Stimulated activated naive CD8-positive, alpha-beta T cell treated with anti-CD3 and anti-CD28 coated beads, Interleukin-15, Interleukin-2, amounts not matched to agents 100 U/mL and 50 U/mL, for 24 hours (primary cell): ENCODE results near the gene WDR31.
"Not testable (repeated sequence)": the region's sequence is repeated elsewhere in the genome, so short reads cannot be mapped to it uniquely, and the experiment has no call there.

Source experiments
- ATAC-seq: fragments of 150-1000 bp; cut with Tn5 transposase; one replicate; pipeline ENCODE4 v1.10.0; 2021
- DNase-seq: peaks from one replicate; pipeline ENCODE4 v3.0.0; 2021

WDR31 gene

DNA sequence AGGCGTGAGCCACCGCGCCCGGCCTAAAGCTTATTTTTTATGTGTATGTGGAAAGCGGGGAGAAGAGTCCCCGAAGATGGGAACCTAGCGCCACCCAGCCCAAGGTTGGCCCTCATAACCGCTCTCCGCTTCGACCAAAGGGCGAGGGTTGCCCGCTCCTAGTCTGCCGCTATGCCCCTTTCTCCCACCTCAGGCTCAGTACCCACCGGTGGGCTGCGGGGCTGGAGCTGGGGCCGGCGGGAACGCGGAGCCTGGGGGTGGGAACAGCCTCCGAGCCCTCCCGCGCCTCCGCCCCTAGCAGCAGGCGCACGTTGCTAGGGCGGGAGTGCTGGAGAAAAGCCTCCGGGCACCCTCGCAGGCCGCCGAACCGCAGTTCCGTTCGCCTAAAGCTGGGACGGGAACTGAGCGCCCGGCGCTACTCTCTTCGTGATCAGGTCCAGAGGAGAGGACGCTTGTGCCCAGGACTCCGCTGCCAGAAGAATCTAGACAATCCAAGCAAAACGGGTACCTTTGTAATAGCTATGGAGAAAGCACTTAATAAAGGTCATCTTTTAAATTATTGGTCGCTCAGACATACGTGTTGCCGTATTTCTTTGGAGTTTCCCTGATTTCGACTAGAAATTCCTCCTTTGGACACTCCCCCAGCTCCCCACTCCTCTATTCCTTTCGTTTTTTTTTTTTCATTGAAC is at the start of gene WDR31:
Gene WDR31, minus strand, starts transcription at position 265 of the 689 bp plus-strand sequence. CDS start 8,253 bp downstream, outside the sequence.
- DNase-seq: peak; percentile 87
- peak; percentile 98 for ATAC-seq

- DNase-seq: no peak
- ATAC-seq: no peak
Measured at GRCh38 chr9:113389451-113389850, 49.4 kb upstream of the WDR31 start.

GRCh38 chr9:113388833-113389232 is 48.8 kb upstream of the WDR31 start:
- ATAC-seq (no peak), DNase-seq (no peak)

- DNase-seq (no peak), ATAC-seq (no peak)
Measured at GRCh38 chr9:113387560-113388230, 47.6 kb upstream of the WDR31 start.

- no peak for ATAC-seq
Measured at GRCh38 chr9:113386571-113387393, 46.7 kb upstream of the WDR31 start.

DNA sequence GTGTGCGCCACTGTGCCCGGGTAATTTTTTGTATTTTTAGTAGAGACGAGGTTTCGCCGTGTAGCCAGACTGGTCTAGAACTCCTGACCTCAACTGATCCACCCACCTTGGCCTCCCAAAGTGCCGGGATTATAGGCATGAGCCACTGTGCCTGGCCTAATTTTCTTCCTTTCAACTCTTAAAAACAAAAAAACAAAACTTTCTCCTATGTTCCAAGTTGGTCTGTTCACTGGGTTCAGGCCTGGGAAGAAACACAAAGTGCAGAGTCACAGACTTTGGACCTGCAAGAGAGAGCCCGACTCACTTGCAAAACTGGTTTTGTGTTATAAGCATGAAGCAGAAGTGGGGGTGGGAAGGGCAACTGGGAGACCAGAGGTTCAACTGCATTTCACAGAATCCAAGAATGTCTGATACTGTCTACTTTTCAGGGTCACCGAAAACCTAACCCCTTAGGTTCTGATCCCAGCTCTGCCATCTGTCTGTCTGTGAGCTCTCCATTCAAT is 41.9 kb upstream of the WDR31 start:
- DNase-seq (no peak), ATAC-seq (no peak)

More at GRCh38 chr9:113386571-113387393, 46.7 kb upstream of the WDR31 start:
- no peak for DNase-seq

DNA sequence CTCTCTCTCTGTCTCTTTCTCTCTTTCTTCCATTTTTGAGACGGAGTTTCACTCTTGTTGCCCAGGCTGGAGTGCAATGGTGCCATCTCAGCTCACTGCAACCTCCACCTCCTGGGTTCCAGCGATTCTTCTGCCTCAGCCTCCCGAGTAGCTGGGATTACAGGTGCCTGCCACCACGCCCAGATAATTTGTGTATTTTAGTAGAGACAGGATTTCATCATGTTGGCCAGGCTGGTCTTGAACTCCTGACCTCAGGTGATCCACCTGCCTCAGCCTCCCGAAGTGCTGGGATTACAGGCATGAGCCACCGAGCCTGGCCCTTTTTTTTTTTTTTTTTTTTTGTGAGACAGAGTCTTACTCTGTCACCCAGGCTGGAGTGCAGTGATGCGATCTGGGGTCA is 41.4 kb upstream of the WDR31 start:
- ATAC-seq, DNase-seq: not testable (repeated sequence)

- DNase-seq (no peak), ATAC-seq (no peak)
Measured at GRCh38 chr9:113380869-113381378, 40.8 kb upstream of the WDR31 start.

GRCh38 chr9:113379829-113380210 is 39.7 kb upstream of the WDR31 start:
- DNase-seq, ATAC-seq: not testable (repeated sequence)

DNA sequence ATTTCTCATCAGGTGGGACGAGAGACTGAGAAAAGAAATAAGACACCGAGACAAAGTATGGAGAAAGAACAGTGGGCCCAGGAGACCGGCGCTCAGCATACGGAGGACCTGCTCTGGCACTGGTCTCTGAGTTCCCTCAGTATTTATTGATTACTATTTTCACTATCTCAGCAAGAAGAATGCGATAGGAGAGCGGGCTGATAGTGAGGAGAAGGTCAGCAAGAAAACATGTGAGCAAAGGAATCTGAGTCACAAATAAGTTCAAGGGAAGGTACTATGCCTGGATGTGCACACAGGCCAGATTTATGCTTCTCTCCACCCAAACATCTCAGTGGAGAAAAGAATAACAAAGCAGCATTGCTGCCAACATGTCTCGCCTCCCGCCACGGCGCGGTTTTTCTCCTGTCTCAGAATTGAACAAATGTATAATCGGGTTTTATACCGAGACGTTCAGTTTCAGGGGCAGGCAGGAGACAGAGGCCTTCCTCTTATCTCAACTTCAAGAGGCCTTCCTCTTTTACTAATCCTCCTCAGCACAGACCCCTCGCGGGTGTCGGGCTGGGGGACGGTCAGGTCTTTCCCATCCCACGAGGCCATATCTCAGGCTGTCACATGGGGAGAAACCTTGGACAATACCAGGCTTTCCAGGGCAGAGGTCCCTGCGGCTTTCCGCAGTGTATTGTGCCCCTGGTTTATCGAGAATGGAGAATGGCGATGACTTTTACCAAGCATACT is 39.2 kb upstream of the WDR31 start:
- DNase-seq, ATAC-seq: not testable (repeated sequence)

- ATAC-seq (peak; percentile 80), DNase-seq (peak; percentile 77)
Measured at GRCh38 chr9:113376634-113377567, 36.8 kb upstream of the WDR31 start, which contains the start of gene HDHD3. HDHD3 (minus strand) TSS chr9:113376986; CDS start chr9:113374354, 2,632 bp downstream.

DNA sequence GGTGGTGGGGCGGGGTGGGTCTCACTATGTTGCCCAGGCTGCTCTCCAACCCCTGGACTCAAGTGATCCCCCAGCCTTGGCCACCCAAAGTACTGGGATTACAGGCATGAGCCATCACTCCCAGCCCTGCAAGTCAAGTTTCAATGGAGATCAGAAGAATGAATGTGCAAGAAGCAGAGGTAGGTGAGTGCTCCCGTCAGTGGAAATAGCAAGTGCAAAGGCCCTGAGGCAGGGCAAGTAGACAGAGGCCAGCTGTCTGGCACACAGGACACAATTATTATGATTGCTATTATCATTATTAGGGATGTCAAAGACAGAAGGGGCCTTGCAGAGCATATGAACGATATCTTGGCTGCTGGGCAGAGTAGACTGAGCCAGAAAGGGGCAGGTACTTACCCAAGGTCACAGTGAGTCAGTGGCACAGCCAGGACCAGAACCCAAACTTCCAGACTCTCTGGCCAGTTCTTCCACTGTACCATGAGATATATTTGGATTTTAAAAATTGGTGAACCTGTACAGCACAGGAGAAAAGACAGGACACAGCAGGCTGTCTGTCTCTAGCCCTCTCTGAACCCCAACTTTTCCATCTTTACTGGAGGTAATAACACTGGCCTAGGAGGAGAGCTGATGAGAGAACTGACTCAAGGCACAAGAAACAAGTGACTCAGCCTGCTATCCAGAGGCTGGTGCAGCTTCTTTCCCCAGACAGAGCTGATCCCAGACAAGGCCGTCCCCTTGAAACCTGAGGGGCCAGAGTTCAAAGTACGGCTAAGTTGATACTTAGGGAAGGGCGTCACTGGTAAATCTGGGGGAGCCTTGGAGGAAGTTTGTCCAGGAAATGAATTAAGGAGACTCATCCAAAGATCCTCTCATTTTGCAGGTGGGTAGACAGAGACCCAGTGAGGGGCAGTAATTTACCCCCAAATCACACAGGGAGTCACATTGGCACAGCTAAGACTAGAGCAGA is 35.3 kb upstream of the WDR31 start:
- DNase-seq (no peak), ATAC-seq (no peak)

GRCh38 chr9:113373676-113374392 is 33.8 kb upstream of the WDR31 start:
- DNase-seq (no peak), ATAC-seq (no peak)

DNA sequence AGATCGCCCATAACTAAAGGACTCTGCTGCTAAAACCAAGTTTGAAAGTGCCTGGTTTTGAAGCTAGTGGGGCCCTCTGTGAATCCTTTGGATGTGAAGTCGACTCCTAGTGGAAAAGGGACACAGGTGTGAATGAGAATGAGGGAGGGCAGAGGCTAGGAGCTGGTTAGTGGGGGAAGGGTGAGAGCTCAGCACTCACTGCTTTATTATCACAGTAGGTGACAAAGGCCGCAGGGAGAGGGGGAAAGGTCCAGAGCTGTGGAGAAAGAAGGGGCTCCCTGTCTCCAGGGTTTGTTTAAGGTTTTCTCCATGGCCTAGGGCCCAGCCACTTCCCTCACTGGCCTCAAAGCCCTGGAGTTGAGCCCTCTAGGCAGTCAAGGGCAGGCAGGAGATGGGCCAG is 33.2 kb upstream of the WDR31 start:
- ATAC-seq (no peak), DNase-seq (no peak)

- no peak for ATAC-seq
Measured at GRCh38 chr9:113372059-113372458, 32.0 kb upstream of the WDR31 start.

DNA sequence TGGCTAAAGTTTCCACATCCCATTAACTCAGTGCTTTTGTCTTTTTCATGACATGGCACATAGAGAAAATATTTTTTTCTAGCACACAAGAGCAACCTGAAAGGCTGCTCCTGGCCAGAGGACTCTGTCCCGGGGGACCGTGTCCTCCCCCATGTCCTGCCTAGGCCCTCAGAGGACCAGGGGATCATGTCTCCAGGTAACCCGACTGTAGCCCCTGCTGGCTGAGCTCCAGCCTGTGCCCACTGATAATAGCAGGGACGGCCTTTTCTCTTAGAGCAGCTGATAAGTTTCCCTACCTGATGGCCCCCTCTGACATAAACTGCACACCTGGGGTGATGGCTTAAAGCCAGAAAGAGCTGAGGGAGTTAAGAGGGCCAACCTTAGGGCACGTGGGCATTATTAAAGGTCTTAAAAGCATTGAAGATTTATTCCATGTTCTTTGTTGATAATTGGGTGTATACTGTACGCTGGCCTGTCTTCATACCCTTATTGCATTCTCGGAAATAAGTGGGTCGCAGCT is 30.8 kb upstream of the WDR31 start:
- ATAC-seq: no peak

More at GRCh38 chr9:113372059-113372458, 32.0 kb upstream of the WDR31 start:
- DNase-seq: no peak

GRCh38 chr9:113369855-113370140 is 29.7 kb upstream of the WDR31 start:
- DNase-seq (no peak), ATAC-seq (no peak)

More for the DNA sequence above, 30.8 kb upstream of the WDR31 start:
- no peak for DNase-seq
